Stimulated activated CD4-positive, alpha-beta T cell treated with anti-CD3 and anti-CD28 coated beads, Interleukin-15, amount 100 ng/mL, for 1 hour (primary cell): ENCODE data around the gene PDZK1.
"Not testable (repeated sequence)": the region's sequence is repeated elsewhere in the genome, so short reads cannot be mapped to it uniquely, and the experiment has no call there.

Experiments
- DNase-seq, 2 donors: peaks; one replicate each; pipeline ENCODE4 v3.0.0-alpha.2; 2020; ENCODE audit warnings: low read depth in 1 of 2, low spot score in 1 of 2

The PDZK1 gene

GRCh38 chr1:145710291-145711027 lies 3.3 kb upstream of the PDZK1 start:
- DNase-seq, result no peak

- DNase-seq, result no peak
Measured at GRCh38 chr1:145708063-145708462, 895 bp upstream of the PDZK1 start.

GRCh38 chr1:145706086-145706664 lies 993 bp downstream of the PDZK1 start:
- DNase-seq, result no peak

GRCh38 chr1:145705622-145706021 lies 1.5 kb downstream of the PDZK1 start:
- no peak for DNase-seq

- DNase-seq, result no peak
Measured at GRCh38 chr1:145702826-145703225, 4.3 kb downstream of the PDZK1 start.

GRCh38 chr1:145702052-145702451 lies 5.1 kb downstream of the PDZK1 start:
- DNase-seq, result no peak

GRCh38 chr1:145701306-145701862 lies 5.8 kb downstream of the PDZK1 start:
- DNase-seq, result no peak

- no peak for DNase-seq
Measured at GRCh38 chr1:145696630-145696960, 10.6 kb downstream of the PDZK1 start.

- no peak for DNase-seq
Measured at GRCh38 chr1:145695821-145696629, 11.1 kb downstream of the PDZK1 start.

- DNase-seq, result no peak
Measured at GRCh38 chr1:145692785-145693443, 14.3 kb downstream of the PDZK1 start.

- no peak for DNase-seq
Measured at GRCh38 chr1:145690587-145691558, 16.3 kb downstream of the PDZK1 start.

GRCh38 chr1:145689922-145690321 lies 17.2 kb downstream of the PDZK1 start:
- DNase-seq, result no peak

GRCh38 chr1:145688924-145689323 lies 18.2 kb downstream of the PDZK1 start:
- no peak for DNase-seq

GRCh38 chr1:145688328-145688727 lies 18.8 kb downstream of the PDZK1 start:
- DNase-seq, result no peak

- DNase-seq, result not testable (repeated sequence)
Measured at GRCh38 chr1:145686078-145686477, 21.1 kb downstream of the PDZK1 start.

GRCh38 chr1:145684858-145685257 lies 22.3 kb downstream of the PDZK1 start:
- DNase-seq, result not testable (repeated sequence)

- DNase-seq, result not testable (repeated sequence)
Measured at GRCh38 chr1:145673217-145673616, 34.0 kb downstream of the PDZK1 start.

- DNase-seq, result not testable (repeated sequence)
Measured at GRCh38 chr1:145670995-145671745, 36.0 kb downstream of the PDZK1 start.

- DNase-seq, result not testable (repeated sequence)
Measured at GRCh38 chr1:145665015-145665414, 42.2 kb downstream of the PDZK1 start.
